ENCODE data around the gene SH3PXD2B. TPM values are rescaled to one million over a fixed set of nuclear protein-coding genes. Genes with fewer than 3 reads are reported as not detected.

Gene SH3PXD2B
- total RNA-seq, 4 donors from 2014 or later, result 13.7 to 27.1 (median 21.1) TPM

DNA sequence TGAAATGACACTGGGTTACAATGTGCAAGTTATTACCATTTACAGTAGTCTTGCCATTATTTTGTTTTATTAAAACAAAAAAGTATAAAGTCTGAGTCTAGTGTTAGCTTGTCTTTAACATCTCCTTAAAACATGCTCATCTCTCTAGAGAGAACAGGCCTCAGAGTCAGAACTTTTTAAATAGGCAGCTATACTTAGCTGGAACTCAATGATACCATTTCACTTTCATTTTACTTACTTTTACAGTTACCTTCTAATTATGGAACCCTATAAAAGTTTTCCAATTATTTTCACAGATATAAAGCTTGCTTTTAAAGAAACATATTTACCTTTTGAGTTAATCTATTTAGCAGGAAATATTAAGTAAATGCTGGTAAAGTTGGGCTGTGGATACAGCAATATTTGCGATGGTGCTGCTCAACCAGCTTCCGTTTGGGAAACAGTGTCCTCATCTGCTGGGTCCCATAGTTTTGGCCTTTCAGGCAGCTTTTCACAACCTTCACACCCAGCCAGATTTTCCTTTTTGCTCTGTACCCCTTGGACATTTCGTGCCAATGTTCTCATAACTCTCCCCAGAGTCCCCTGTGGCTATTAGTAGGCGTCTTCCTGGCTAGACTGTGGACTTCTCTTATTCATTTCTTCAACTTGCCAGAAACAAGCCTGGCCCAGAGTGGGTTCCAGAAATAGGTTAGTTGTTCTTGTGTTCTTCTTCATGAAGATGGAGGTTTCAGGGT is 134.4 kb downstream of the SH3PXD2B start:
- no peak for DNase-seq
- peaks cover 3 to 5% of the 10 kb centered on the region in 2 donors for H3K4me1 ChIP-seq
- intact Hi-C loops (cut with DNase I), result no loop called here
- H3K27ac ChIP-seq, result no peak overlapping the region
- H3K27me3 ChIP-seq, result no peaks in the 10 kb centered on the region
- no peaks in the 10 kb centered on the region for H3K9me3 ChIP-seq
- TF ChIP-seq, protein P1, sequence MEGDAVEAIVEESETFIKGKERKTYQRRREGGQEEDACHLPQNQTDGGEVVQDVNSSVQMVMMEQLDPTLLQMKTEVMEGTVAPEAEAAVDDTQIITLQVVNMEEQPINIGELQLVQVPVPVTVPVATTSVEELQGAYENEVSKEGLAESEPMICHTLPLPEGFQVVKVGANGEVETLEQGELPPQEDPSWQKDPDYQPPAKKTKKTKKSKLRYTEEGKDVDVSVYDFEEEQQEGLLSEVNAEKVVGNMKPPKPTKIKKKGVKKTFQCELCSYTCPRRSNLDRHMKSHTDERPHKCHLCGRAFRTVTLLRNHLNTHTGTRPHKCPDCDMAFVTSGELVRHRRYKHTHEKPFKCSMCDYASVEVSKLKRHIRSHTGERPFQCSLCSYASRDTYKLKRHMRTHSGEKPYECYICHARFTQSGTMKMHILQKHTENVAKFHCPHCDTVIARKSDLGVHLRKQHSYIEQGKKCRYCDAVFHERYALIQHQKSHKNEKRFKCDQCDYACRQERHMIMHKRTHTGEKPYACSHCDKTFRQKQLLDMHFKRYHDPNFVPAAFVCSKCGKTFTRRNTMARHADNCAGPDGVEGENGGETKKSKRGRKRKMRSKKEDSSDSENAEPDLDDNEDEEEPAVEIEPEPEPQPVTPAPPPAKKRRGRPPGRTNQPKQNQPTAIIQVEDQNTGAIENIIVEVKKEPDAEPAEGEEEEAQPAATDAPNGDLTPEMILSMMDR (IDR thresholded peaks at IDR 0.05), result no peak
- no peak for TF ChIP-seq POLR2A (IDR thresholded peaks at IDR 0.05)
- 83 to 89% methylated on average over 4 of the region's 4 CpGs for WGBS, 2 donors
- no peak overlapping the region for H3K4me3 ChIP-seq (replicated peaks in 1 of 3)
- no peaks in the 10 kb centered on the region for H3K36me3 ChIP-seq

DNA sequence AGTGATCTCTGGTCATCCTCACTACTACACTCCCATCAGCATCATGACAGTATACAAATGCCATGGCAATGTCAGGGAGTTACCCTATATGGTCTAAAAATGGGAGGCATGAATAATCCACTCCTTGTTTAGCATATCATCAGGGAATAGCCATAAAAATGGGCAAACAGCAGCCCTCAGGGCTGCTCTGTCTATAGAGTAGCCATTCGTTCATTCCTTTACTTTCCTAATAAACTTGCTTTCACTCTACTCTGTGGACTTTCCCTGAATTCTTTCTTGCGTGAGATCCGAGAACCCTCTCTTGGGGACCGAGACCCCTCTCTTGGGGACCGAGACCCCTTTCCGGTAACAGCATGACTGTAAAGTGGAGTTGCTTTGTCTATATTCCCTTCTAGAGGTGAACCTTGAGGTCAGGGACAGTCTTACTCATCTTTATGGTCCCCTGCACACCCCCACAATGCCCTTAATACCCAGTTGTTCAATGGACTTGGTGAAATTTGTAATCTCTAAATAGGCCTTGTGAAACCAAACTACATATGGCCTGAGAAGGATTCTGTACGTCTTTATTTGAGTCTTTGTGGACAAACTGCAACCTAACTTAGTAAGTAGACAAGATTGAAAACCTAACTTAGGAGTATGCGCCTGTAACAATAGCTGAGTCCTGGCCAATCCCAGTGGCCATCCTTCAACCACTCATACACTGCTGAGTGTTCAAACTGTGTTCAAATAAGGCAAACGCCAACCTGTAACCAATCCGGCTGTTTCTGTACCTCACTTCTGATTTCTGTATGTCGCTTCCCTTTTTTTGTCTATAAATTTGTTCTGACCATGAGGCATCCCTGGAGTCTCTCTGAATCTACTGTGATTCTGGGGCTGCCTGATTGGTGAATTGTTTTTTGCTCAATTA is 138.5 kb downstream of the SH3PXD2B start:
- no peak for TF ChIP-seq POLR2A (IDR thresholded peaks at IDR 0.05)
- TF ChIP-seq, protein P1 (IDR thresholded peaks at IDR 0.05), result no peak
- no peak overlapping the region for H3K27ac ChIP-seq
- 95% methylated on average over 11 of the region's 11 CpGs for WGBS, 2 donors
- no peaks in the 10 kb centered on the region for H3K4me1 ChIP-seq
- DNase-seq, result no peak
- H3K36me3 ChIP-seq, result no peaks in the 10 kb centered on the region
- intact Hi-C loops (cut with DNase I), result no loop called here
- no peaks in the 10 kb centered on the region for H3K27me3 ChIP-seq
- no peaks in the 10 kb centered on the region for H3K9me3 ChIP-seq
- no peak overlapping the region for H3K4me3 ChIP-seq (replicated peaks in 1 of 3)

DNA sequence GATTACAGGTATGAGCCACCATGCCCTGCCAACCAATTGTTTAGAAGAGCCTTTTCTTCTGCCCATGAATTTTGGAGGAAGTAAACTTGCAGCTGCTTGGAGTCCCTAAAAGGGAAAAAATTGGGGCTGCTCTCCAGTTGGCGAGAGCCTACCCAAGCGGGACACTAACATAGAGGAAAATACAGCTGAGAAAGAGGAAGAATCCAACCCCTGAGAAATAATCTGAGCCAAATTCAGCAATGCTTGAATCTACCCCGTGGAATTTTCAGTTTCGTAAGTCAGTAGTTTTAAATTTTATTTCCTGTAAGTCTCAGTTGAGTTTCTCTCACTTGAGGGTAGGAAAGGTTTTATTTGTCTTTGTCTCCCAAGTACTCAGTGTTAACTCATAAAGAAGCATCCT is 140.4 kb downstream of the SH3PXD2B start:
- no peak overlapping the region for H3K4me3 ChIP-seq (replicated peaks in 1 of 3)
- TF ChIP-seq POLR2A (IDR thresholded peaks at IDR 0.05), result no peak
- TF ChIP-seq, protein P1 (IDR thresholded peaks at IDR 0.05), result no peak
- intact Hi-C loops (cut with DNase I), result no loop called here

DNA sequence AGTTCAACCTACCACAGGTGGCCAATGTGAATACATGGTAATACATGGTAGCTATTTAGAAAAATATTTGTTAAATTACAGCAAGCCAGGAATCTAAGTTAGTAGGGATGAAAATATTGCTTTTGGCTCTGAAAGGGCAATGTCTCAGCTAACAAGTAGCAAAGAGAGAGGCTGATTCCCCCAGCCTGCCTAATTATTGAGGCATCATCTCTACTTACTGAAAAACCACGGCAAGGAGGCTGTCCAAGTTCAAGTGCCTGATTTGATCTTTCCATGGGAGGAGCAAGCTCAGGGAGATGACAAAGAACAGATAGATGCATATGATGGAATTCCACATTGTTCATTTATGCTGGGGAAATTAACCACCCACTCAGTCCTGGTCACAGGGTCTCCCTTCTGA is 142.0 kb downstream of the SH3PXD2B start:
- DNase-seq, result no peak
- intact Hi-C loops (cut with DNase I), result no loop called here
- Histone ChIP-seq H3K4me3 (replicated peaks in 1 of 3) (no peak overlapping the region), H3K9me3 (no peaks in the 10 kb centered on the region), H3K36me3 (no peaks in the 10 kb centered on the region), H3K27ac (no peak overlapping the region), H3K27me3 (no peaks in the 10 kb centered on the region), H3K4me1 (no peaks in the 10 kb centered on the region)
- TF ChIP-seq, protein P1 (IDR thresholded peaks at IDR 0.05), result no peak
- WGBS, 2 donors, result 45 to 62% methylated on average over 1 of the region's 1 CpG

More for the DNA sequence above, 140.4 kb downstream of the SH3PXD2B start:
- Histone ChIP-seq H3K9me3 (no peaks in the 10 kb centered on the region), H3K27me3 (no peaks in the 10 kb centered on the region), H3K27ac (no peak overlapping the region), H3K36me3 (no peaks in the 10 kb centered on the region), H3K4me1 (no peaks in the 10 kb centered on the region)
- no peak for DNase-seq
- WGBS, 2 donors, result 83 to 89% methylated on average over 4 of the region's 4 CpGs

DNA sequence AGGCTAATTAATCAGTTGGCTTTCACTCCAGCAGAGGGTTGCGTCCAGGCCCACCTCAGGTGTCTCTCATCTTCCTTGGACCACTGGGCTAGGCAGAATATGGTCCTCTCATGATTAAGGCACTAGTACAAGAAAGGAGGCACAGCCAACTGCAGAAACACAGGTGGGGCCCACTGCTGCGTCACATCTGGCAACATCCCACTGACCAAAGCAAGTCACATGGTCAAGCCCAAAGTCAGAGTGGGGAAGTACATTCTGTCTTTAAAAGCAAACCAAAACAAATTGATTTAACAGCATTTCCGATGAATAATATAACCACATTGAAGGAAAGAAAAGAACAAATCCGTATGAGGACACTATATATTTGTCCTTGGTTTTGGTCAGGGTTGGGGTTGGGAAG is 142.7 kb downstream of the SH3PXD2B start:
- H3K27ac ChIP-seq, result no peak overlapping the region
- no peaks in the 10 kb centered on the region for H3K9me3 ChIP-seq
- H3K4me3 ChIP-seq (replicated peaks in 1 of 3), result no peak overlapping the region
- intact Hi-C loops (cut with DNase I), result no loop called here
- no peaks in the 10 kb centered on the region for H3K4me1 ChIP-seq
- H3K36me3 ChIP-seq, result no peaks in the 10 kb centered on the region
- WGBS, 2 donors, result 87 to 89% methylated on average over 4 of the region's 4 CpGs
- no peak for DNase-seq
- H3K27me3 ChIP-seq, result no peaks in the 10 kb centered on the region
- TF ChIP-seq, protein P1 (IDR thresholded peaks at IDR 0.05), result no peak
- no peak for TF ChIP-seq POLR2A (IDR thresholded peaks at IDR 0.05)

All from thyroid gland (tissue), 4 donors.